ENCODE results near the gene ZC2HC1B. TPM values are rescaled to one million over a fixed set of nuclear protein-coding genes. Genes with fewer than 3 reads are reported as not detected.

Gene ZC2HC1B
- 0.53 TPM for total RNA-seq
- not detected for polyA plus RNA-seq (ENCODE audit: insufficient read depth in 1 of 8, insufficient read length in 8 of 8, low replicate concordance in 1 of 8)
- long read RNA-seq, donor 1, result 0 reads
- long read RNA-seq, donor 2, result 0 reads
- long read RNA-seq, donor 3, result 0 reads
- long read RNA-seq, donor 4, result 0 reads
- long read RNA-seq, donor 5, result 0 reads
- long read RNA-seq, donor 6, result 0 reads
- long read RNA-seq, donor 7, result 0 reads
- long read RNA-seq, donor 8, result 0 reads
- long read RNA-seq, donor 9, result 0 reads
- long read RNA-seq, donor 10, result 0 reads
- long read RNA-seq, donor 11, result 0 reads

- Histone ChIP-seq H3K27ac (ENCODE audit: low read length) (peak within 1 kb of the TSS; percentile 85), H3K4me1 (ENCODE audit: control insufficient read depth, insufficient read depth, low read length) (peaks cover 5% of the 10 kb centered on the region), H3K9me3 (replicated peaks; ENCODE audit: control insufficient read depth, low read depth, low read length) (peaks cover 10% of the 10 kb centered on the region), H3K27me3 (ENCODE audit: control insufficient read depth, insufficient read depth, low read length) (no peaks in the 10 kb centered on the region), H3K4me3 (ENCODE audit: low read length) (no peak within 1 kb of the TSS), H3K36me3 (ENCODE audit: control insufficient read depth, insufficient read depth, low read length) (peaks cover 38% of the 10 kb centered on the region)
- no CpG with 5 or more reads among the region's 1 CpG for WGBS (ENCODE audit: insufficient coverage)
- no peak for DNase-seq
Measured at GRCh38 chr6:143864234-143864633, at the start of gene ZC2HC1B. Gene ZC2HC1B (plus strand): TSS chr6:143864474. CDS start chr6:143864540, 66 bp downstream.

- Histone ChIP-seq H3K4me1 (ENCODE audit: control insufficient read depth, insufficient read depth, low read length) (no peaks in the 10 kb centered on the region), H3K36me3 (ENCODE audit: control insufficient read depth, insufficient read depth, low read length) (peaks cover 30% of the 10 kb centered on the region), H3K27me3 (ENCODE audit: control insufficient read depth, insufficient read depth, low read length) (no peaks in the 10 kb centered on the region), H3K4me3 (ENCODE audit: low read length) (no peak overlapping the region), H3K9me3 (replicated peaks; ENCODE audit: control insufficient read depth, low read depth, low read length) (no peaks in the 10 kb centered on the region), H3K27ac (ENCODE audit: low read length) (no peak overlapping the region)
- no peak for DNase-seq
Measured at GRCh38 chr6:143817621-143818020, 46.7 kb upstream of the ZC2HC1B start.

- H3K36me3 ChIP-seq (ENCODE audit: control insufficient read depth, insufficient read depth, low read length), result peaks cover 25% of the 10 kb centered on the region
- H3K4me3 ChIP-seq (ENCODE audit: low read length), result no peak overlapping the region
- peaks cover 2% of the 10 kb centered on the region for H3K4me1 ChIP-seq (ENCODE audit: control insufficient read depth, insufficient read depth, low read length)
Measured at GRCh38 chr6:143821359-143821758, 42.9 kb upstream of the ZC2HC1B start.

GRCh38 chr6:143822584-143823024, 41.7 kb upstream of the ZC2HC1B start:
- peak overlapping the region; percentile 1 for H3K27ac ChIP-seq (ENCODE audit: low read length)

More at GRCh38 chr6:143821359-143821758, 42.9 kb upstream of the ZC2HC1B start:
- H3K9me3 ChIP-seq (replicated peaks; ENCODE audit: control insufficient read depth, low read depth, low read length), result no peaks in the 10 kb centered on the region
- DNase-seq, result no peak
- H3K27ac ChIP-seq (ENCODE audit: low read length), result no peak overlapping the region
- no peaks in the 10 kb centered on the region for H3K27me3 ChIP-seq (ENCODE audit: control insufficient read depth, insufficient read depth, low read length)
- no CpG with 5 or more reads among the region's 6 CpGs for WGBS (ENCODE audit: insufficient coverage)

GRCh38 chr6:143823548-143823947, 40.7 kb upstream of the ZC2HC1B start:
- Histone ChIP-seq H3K4me1 (ENCODE audit: control insufficient read depth, insufficient read depth, low read length) (peaks cover 6% of the 10 kb centered on the region), H3K36me3 (ENCODE audit: control insufficient read depth, insufficient read depth, low read length) (peaks cover 19% of the 10 kb centered on the region), H3K9me3 (replicated peaks; ENCODE audit: control insufficient read depth, low read depth, low read length) (no peaks in the 10 kb centered on the region), H3K27me3 (ENCODE audit: control insufficient read depth, insufficient read depth, low read length) (no peaks in the 10 kb centered on the region), H3K4me3 (ENCODE audit: low read length) (no peak overlapping the region), H3K27ac (ENCODE audit: low read length) (no peak overlapping the region)
- WGBS (ENCODE audit: insufficient coverage), result 81% methylated on average over 3 of the region's 6 CpGs
- DNase-seq, result peak; percentile 54

More at GRCh38 chr6:143822584-143823024, 41.7 kb upstream of the ZC2HC1B start:
- Histone ChIP-seq H3K36me3 (ENCODE audit: control insufficient read depth, insufficient read depth, low read length) (peaks cover 23% of the 10 kb centered on the region), H3K9me3 (replicated peaks; ENCODE audit: control insufficient read depth, low read depth, low read length) (no peaks in the 10 kb centered on the region), H3K4me3 (ENCODE audit: low read length) (no peak overlapping the region), H3K4me1 (ENCODE audit: control insufficient read depth, insufficient read depth, low read length) (peaks cover 2% of the 10 kb centered on the region), H3K27me3 (ENCODE audit: control insufficient read depth, insufficient read depth, low read length) (no peaks in the 10 kb centered on the region)
- WGBS (ENCODE audit: insufficient coverage), result 27% methylated on average over 3 of the region's 3 CpGs
- no peak for DNase-seq

- H3K4me3 ChIP-seq (ENCODE audit: low read length), result no peak overlapping the region
- peak; percentile 65 for DNase-seq
- H3K4me1 ChIP-seq (ENCODE audit: control insufficient read depth, insufficient read depth, low read length), result peaks cover 10% of the 10 kb centered on the region
- no peaks in the 10 kb centered on the region for H3K36me3 ChIP-seq (ENCODE audit: control insufficient read depth, insufficient read depth, low read length)
- no peaks in the 10 kb centered on the region for H3K27me3 ChIP-seq (ENCODE audit: control insufficient read depth, insufficient read depth, low read length)
- peak overlapping the region; percentile 60 for H3K27ac ChIP-seq (ENCODE audit: low read length)
- H3K9me3 ChIP-seq (replicated peaks; ENCODE audit: control insufficient read depth, low read depth, low read length), result no peaks in the 10 kb centered on the region
Measured at GRCh38 chr6:143828572-143828971, 35.7 kb upstream of the ZC2HC1B start.

GRCh38 chr6:143836150-143836549, 28.1 kb upstream of the ZC2HC1B start:
- DNase-seq, result no peak
- peaks cover 5% of the 10 kb centered on the region for H3K4me1 ChIP-seq (ENCODE audit: control insufficient read depth, insufficient read depth, low read length)
- no peaks in the 10 kb centered on the region for H3K27me3 ChIP-seq (ENCODE audit: control insufficient read depth, insufficient read depth, low read length)
- H3K36me3 ChIP-seq (ENCODE audit: control insufficient read depth, insufficient read depth, low read length), result no peaks in the 10 kb centered on the region
- WGBS (ENCODE audit: insufficient coverage), result 100% methylated on average over 1 of the region's 2 CpGs
- no peaks in the 10 kb centered on the region for H3K9me3 ChIP-seq (replicated peaks; ENCODE audit: control insufficient read depth, low read depth, low read length)
- H3K4me3 ChIP-seq (ENCODE audit: low read length), result no peak overlapping the region
- H3K27ac ChIP-seq (ENCODE audit: low read length), result no peak overlapping the region

GRCh38 chr6:143838395-143838794, 25.9 kb upstream of the ZC2HC1B start:
- peaks cover 9% of the 10 kb centered on the region for H3K4me1 ChIP-seq (ENCODE audit: control insufficient read depth, insufficient read depth, low read length)
- no peak overlapping the region for H3K27ac ChIP-seq (ENCODE audit: low read length)
- no peaks in the 10 kb centered on the region for H3K9me3 ChIP-seq (replicated peaks; ENCODE audit: control insufficient read depth, low read depth, low read length)
- no CpG with 5 or more reads among the region's 5 CpGs for WGBS (ENCODE audit: insufficient coverage)
- H3K4me3 ChIP-seq (ENCODE audit: low read length), result no peak overlapping the region
- DNase-seq, result no peak
- no peaks in the 10 kb centered on the region for H3K27me3 ChIP-seq (ENCODE audit: control insufficient read depth, insufficient read depth, low read length)
- no peaks in the 10 kb centered on the region for H3K36me3 ChIP-seq (ENCODE audit: control insufficient read depth, insufficient read depth, low read length)

- Histone ChIP-seq H3K9me3 (replicated peaks; ENCODE audit: control insufficient read depth, low read depth, low read length) (no peaks in the 10 kb centered on the region), H3K4me3 (ENCODE audit: low read length) (no peak overlapping the region), H3K36me3 (ENCODE audit: control insufficient read depth, insufficient read depth, low read length) (no peaks in the 10 kb centered on the region), H3K4me1 (ENCODE audit: control insufficient read depth, insufficient read depth, low read length) (peaks cover 12% of the 10 kb centered on the region), H3K27me3 (ENCODE audit: control insufficient read depth, insufficient read depth, low read length) (no peaks in the 10 kb centered on the region), H3K27ac (ENCODE audit: low read length) (peak overlapping the region; percentile 65)
- DNase-seq, result peak; percentile 79
- 43% methylated on average over 3 of the region's 4 CpGs for WGBS (ENCODE audit: insufficient coverage)
Measured at GRCh38 chr6:143839196-143839595, 25.1 kb upstream of the ZC2HC1B start.

- H3K27me3 ChIP-seq (ENCODE audit: control insufficient read depth, insufficient read depth, low read length), result no peaks in the 10 kb centered on the region
- H3K27ac ChIP-seq (ENCODE audit: low read length), result no peak overlapping the region
- WGBS (ENCODE audit: insufficient coverage), result 100% methylated on average over 2 of the region's 6 CpGs
- H3K4me3 ChIP-seq (ENCODE audit: low read length), result no peak overlapping the region
- no peak for DNase-seq
- peaks cover 19% of the 10 kb centered on the region for H3K4me1 ChIP-seq (ENCODE audit: control insufficient read depth, insufficient read depth, low read length)
- no peaks in the 10 kb centered on the region for H3K9me3 ChIP-seq (replicated peaks; ENCODE audit: control insufficient read depth, low read depth, low read length)
- peaks cover 12% of the 10 kb centered on the region for H3K36me3 ChIP-seq (ENCODE audit: control insufficient read depth, insufficient read depth, low read length)
Measured at GRCh38 chr6:143840595-143841265, 23.5 kb upstream of the ZC2HC1B start.

Data from muscle of leg (tissue), 16 donors.